Natural killer cell (primary cell): ENCODE measurements around the gene CNTN6. TPM values are rescaled to one million over a fixed set of nuclear protein-coding genes. Genes with fewer than 3 reads are reported as not detected.

ENCODE experiments used
- ATAC-seq, 3 donors: fragments of 150-1000 bp in 2 of 3; fragments of 200-7000 bp in 1 of 3; cut with Tn5 transposase; 1 replicate in 1 of 3; 2 replicates in 2 of 3; pipeline ENCODE4 v1.10.0; 2021; ENCODE audit warnings: mild to moderate bottlenecking in 2 of 3, moderate library complexity in 2 of 3
- DNase-seq, 2 donors: peaks; one replicate each; pipeline versions ENCODE4 v3.0.0 to v3.0.0-alpha.2; 2013 to 2021; ENCODE audit warnings: mixed read lengths in 1 of 2
- H3K27ac ChIP-seq: one replicate; pipeline ENCODE4 v1.5.1; 2013; ENCODE audit warnings: mild to moderate bottlenecking, low read length
- H3K27me3 ChIP-seq: one replicate; pipeline ENCODE4 v1.6.1; 2013; ENCODE audit warnings: low read length; ENCODE audit not compliant: control insufficient read depth, insufficient read depth
- H3K36me3 ChIP-seq: one replicate; pipeline ENCODE4 v1.6.1; 2013; ENCODE audit warnings: low read length; ENCODE audit not compliant: control insufficient read depth, insufficient read depth
- H3K4me1 ChIP-seq: one replicate; pipeline ENCODE4 v1.6.1; 2013; ENCODE audit warnings: low read length; ENCODE audit not compliant: control insufficient read depth, insufficient read depth
- H3K4me3 ChIP-seq: one replicate; pipeline ENCODE4 v1.5.1; 2013; ENCODE audit warnings: low read length
- H3K9me3 ChIP-seq: one replicate; pipeline ENCODE4 v1.6.1; 2013; ENCODE audit warnings: low read length; ENCODE audit not compliant: control insufficient read depth, insufficient read depth
- H3K27ac Mint-ChIP-seq, 2 donors: one replicate each; pipeline ENCODE4 v1.8.0; 2022; ENCODE audit warnings: mild to moderate bottlenecking in 2 of 2, mixed read lengths in 2 of 2, moderate library complexity in 1 of 2
- H3K27me3 Mint-ChIP-seq, 2 donors: one replicate each; pipeline ENCODE4 v1.8.0; 2022; ENCODE audit warnings: low read depth in 2 of 2, mixed read lengths in 2 of 2
- H3K36me3 Mint-ChIP-seq: one replicate; pipeline ENCODE4 v1.8.0; 2022; ENCODE audit warnings: mixed read lengths
- H3K4me1 Mint-ChIP-seq, 2 donors: one replicate each; pipeline ENCODE4 v1.8.0; 2022; ENCODE audit warnings: mixed read lengths in 2 of 2
- H3K4me3 Mint-ChIP-seq: one replicate; pipeline ENCODE4 v1.8.0; 2022; ENCODE audit warnings: mild to moderate bottlenecking, moderate library complexity, mixed read lengths
- H3K9me3 Mint-ChIP-seq, 2 donors: one replicate each; pipeline ENCODE4 v1.8.0; 2022; ENCODE audit warnings: mixed read lengths in 2 of 2
- CTCF ChIP-seq: fragments of 200-600 bp; IDR thresholded peaks from one replicate; pipeline ENCODE4 v1.8.0; 2022; ENCODE audit warnings: antibody characterized with exemption
- WGBS: methylation state at CpG from one replicate; pipeline ENCODE4 v1.1.7; 2013; ENCODE audit warnings: missing lambda C conversion rate; ENCODE audit not compliant: insufficient coverage; 5-methylcytosine and 5-hydroxymethylcytosine counted together
- intact Hi-C: fragments of 100-400 bp; cut with micrococcal nuclease; formaldehyde crosslinking; loops from one replicate; pipeline ENCODE4 v1.14.2; 2022
- total RNA-seq, 4 donors: library from RNA; stranded (reverse); fragments of 120-200 nt in 1 of 4; gene quantifications; one replicate each; pipeline versions ENCODE4 v1.2.3 to v1.2.4, GENCODE V29; 2013 to 2022

The CNTN6 gene
- not detected for total RNA-seq
- total RNA-seq (2013), result not detected

- H3K4me3 ChIP-seq, result no peak within 1 kb of the TSS
- ATAC-seq (no peak), DNase-seq (no peak)
- intact Hi-C loops, result no loop called here
- no peak for TF ChIP-seq CTCF
- Mint-ChIP-seq H3K27ac (no peak within 1 kb of the TSS), H3K36me3 (peaks cover 10% of the 10 kb centered on the region), H3K27me3 (no peaks in the 10 kb centered on the region), H3K4me1 (no peaks in the 10 kb centered on the region), H3K9me3 (peaks cover 7 to 25% of the 10 kb centered on the region in 2 donors), H3K4me3 (no peak within 1 kb of the TSS)
- H3K4me1 ChIP-seq, result no peaks in the 10 kb centered on the region
- H3K27me3 ChIP-seq, result no peaks in the 10 kb centered on the region
- H3K9me3 ChIP-seq, result no peaks in the 10 kb centered on the region
- H3K36me3 ChIP-seq, result no peaks in the 10 kb centered on the region
- H3K27ac ChIP-seq, result no peak within 1 kb of the TSS
- WGBS, result 85% methylated on average over 7 of the region's 7 CpGs
Observed at GRCh38 chr3:1092771-1093170, at the start of gene CNTN6. CNTN6 (plus strand) TSS chr3:1093024; CDS start chr3:1148009, 54,985 bp downstream.

- Mint-ChIP-seq H3K27me3 (no peaks in the 10 kb centered on the region), H3K4me3 (no peak overlapping the region), H3K36me3 (peaks cover 19% of the 10 kb centered on the region), H3K27ac (no peak overlapping the region), H3K4me1 (no peaks in the 10 kb centered on the region), H3K9me3 (peaks cover 14 to 25% of the 10 kb centered on the region in 2 donors)
- no peak for ATAC-seq
- Histone ChIP-seq H3K4me3 (no peak overlapping the region), H3K4me1 (no peaks in the 10 kb centered on the region), H3K9me3 (no peaks in the 10 kb centered on the region), H3K27me3 (no peaks in the 10 kb centered on the region), H3K36me3 (no peaks in the 10 kb centered on the region), H3K27ac (no peak overlapping the region)
- no peak for TF ChIP-seq CTCF
- no peak for DNase-seq
- no CpG with 5 or more reads among the region's 2 CpGs for WGBS
- intact Hi-C loops, result no loop called here
Observed at GRCh38 chr3:1048558-1048957, 44.3 kb upstream of the CNTN6 start.

GRCh38 chr3:1055870-1056269 is 37.0 kb upstream of the CNTN6 start:
- no peak overlapping the region for H3K27ac Mint-ChIP-seq
- no peaks in the 10 kb centered on the region for H3K27me3 Mint-ChIP-seq
- Histone ChIP-seq H3K9me3 (no peaks in the 10 kb centered on the region), H3K4me1 (no peaks in the 10 kb centered on the region), H3K27ac (no peak overlapping the region), H3K36me3 (no peaks in the 10 kb centered on the region), H3K27me3 (no peaks in the 10 kb centered on the region), H3K4me3 (no peak overlapping the region)
- ATAC-seq (no peak), DNase-seq (no peak)
- TF ChIP-seq CTCF, result no peak
- intact Hi-C loops, result no loop called here
- no peaks in the 10 kb centered on the region for H3K4me1 Mint-ChIP-seq
- peaks cover 8 to 12% of the 10 kb centered on the region in 2 donors for H3K9me3 Mint-ChIP-seq
- WGBS, result 90% methylated on average over 3 of the region's 3 CpGs
- H3K4me3 Mint-ChIP-seq, result no peak overlapping the region
- H3K36me3 Mint-ChIP-seq, result peaks cover 13% of the 10 kb centered on the region

- DNase-seq, result no peak
- Mint-ChIP-seq H3K36me3 (peaks cover 17% of the 10 kb centered on the region), H3K27ac (no peak overlapping the region), H3K9me3 (peaks cover 15 to 18% of the 10 kb centered on the region in 2 donors), H3K4me3 (no peak overlapping the region), H3K27me3 (no peaks in the 10 kb centered on the region), H3K4me1 (no peaks in the 10 kb centered on the region)
- Histone ChIP-seq H3K36me3 (no peaks in the 10 kb centered on the region), H3K27me3 (no peaks in the 10 kb centered on the region), H3K4me1 (no peaks in the 10 kb centered on the region), H3K27ac (no peak overlapping the region), H3K9me3 (no peaks in the 10 kb centered on the region), H3K4me3 (no peak overlapping the region)
- intact Hi-C loops, result no loop called here
- ATAC-seq, result no peak
- TF ChIP-seq CTCF, result no peak
Observed at GRCh38 chr3:1056744-1057143, 36.1 kb upstream of the CNTN6 start.
